HG03196 (cell line): ENCODE measurements around the gene HDAC4.

Source experiments
- ATAC-seq: cut with Tn5 transposase; IDR thresholded peaks from one replicate; pipeline ENCODE4 v1.9.1; 2021; ENCODE audit not compliant: unreplicated experiment

Gene HDAC4

DNA sequence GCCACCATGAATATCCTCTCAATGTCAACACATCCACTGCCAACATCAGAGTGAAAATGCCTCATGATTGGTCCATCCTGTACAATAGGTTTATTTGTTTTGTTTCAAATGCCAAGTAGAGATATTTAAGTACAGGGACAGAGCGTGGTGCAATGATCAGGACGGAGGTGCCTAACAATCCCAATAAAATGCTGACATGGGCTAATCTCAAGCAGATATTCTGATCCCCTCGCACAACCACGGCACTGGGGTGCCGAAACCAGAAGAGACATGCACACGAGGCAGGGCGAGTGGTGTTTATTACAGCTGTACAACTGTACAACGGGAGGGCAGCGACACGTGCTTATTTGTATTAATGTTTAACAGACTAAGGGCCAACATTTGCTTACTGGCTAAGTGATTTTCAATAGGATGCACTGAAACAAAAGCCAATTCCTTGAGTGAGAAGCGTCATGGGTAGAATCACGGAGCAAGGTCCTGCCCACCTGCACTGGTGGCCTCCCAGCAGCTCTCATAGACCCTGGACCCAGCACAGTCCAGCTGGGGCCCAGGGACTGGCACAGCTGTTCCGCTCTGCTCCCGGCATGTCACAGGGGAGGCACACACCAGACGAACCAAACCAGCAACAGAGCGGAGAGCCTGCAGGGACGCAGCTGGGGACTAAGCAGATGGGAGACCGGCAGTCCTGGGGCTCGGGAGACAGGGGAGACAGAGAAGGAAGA is 101.4 kb downstream of the HDAC4 start:
- ATAC-seq = no peak

DNA sequence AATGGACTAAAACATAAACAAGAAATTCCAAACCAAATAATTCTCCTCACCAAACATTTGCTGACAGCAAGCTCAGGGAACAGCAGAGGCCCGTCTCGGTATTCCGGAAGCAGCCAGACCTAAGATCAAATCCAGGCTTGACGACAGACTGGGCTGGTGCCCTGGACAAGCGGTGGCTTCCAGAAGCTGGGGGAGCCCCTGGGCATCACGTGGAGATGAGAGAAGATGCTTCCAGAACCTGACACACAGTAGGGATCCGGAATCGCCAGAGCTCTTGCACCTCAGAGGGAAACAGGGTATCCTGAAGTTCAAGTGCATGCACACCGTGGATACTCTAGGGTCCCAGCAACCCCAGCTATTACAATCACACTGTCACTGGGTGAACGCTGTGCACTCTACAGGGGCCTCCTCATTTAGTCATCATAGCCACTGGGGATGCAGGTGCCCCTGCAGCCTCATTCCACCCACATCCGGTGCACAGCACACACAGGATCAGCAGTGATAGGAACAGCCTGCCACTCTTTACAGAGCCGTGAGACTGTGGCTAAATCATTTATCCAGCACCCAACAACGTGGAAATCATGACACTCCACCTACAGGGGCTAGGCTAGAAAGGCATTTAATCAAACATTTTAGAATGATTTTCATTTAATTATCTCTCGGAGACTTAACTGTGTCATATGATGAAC is 102.6 kb downstream of the HDAC4 start:
- ATAC-seq = no peak

DNA sequence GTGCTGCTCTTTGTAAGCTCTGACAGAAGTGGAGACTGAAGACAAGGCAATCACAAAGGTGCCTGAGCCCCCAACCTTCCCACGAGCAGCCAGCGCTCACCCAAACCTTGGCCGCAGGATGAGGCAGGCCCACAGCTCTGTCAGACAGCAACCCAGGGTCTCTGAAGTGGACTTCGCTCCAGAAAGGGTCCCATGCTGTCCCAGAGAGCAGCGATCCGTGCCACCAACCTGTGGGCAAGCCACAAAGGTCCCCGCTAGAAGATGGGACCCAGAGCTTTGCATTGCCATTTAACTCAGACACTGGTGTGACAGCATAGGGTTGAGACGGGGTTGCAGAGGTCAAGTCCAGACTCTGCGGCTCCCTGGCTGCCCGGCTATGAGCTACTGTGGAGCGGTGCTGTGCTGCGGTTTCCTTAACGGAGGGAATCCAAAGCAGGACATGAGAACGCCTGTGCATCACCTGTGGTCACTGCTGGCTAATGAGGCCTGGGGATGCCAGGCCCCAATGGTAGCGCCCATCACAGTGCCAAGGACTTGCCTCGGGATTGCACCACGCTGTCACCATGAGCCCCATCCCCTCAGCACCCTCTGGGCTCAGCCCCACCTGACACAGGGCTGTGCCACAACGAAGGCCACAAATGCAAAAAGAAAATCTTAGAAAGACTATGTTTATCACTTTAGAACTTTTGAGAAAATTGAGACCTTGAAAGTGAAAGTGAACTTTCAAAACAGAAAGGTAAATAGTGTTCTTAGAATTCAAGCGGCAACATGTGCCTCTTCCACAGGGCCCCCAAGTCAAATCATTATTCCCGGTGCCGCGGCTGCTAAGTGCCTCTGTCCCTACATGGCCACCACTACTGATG is 103.4 kb downstream of the HDAC4 start:
- no peak for ATAC-seq

DNA sequence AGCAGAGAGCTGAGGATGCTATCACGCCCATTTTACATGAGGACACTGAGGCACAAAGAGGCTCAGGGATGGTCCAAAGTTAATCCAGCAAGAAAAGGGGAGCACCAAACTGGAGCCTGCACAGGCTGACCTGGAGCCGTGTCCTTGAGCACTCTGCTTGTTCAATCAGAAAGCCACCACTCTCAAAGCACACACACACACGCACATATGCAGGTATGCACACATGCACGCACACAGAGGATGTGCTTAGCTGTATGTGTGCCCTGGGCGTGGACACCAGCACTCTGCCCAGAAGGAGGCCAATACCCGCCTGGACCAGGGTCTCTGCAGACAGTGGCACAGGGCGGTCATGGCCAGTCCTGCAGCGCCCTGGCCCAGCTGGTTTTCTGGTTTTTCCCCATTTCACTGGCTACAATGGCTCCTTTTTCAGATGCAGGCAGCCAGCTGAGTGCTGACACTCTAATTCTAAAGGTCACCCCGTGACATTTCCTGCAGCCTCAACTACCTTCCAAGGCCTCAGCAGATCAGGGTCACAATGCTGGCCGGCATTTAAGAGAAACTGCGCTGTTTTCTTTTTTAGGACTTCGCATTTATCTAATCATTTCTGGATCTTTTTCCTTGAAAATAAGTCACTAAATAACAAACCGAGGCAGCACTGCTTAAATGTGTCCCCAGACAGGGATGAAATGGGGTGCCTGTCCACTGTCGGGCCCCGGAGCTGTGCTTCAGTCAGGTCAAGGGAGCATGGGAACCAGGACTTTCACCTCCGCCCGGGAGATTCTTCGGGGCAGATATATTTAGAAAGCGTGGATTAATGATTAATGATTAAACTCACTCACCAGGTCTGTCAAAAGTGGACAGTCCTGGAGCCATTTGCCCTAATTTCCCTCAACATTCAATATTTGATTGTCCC is 104.5 kb downstream of the HDAC4 start:
- no peak for ATAC-seq

DNA sequence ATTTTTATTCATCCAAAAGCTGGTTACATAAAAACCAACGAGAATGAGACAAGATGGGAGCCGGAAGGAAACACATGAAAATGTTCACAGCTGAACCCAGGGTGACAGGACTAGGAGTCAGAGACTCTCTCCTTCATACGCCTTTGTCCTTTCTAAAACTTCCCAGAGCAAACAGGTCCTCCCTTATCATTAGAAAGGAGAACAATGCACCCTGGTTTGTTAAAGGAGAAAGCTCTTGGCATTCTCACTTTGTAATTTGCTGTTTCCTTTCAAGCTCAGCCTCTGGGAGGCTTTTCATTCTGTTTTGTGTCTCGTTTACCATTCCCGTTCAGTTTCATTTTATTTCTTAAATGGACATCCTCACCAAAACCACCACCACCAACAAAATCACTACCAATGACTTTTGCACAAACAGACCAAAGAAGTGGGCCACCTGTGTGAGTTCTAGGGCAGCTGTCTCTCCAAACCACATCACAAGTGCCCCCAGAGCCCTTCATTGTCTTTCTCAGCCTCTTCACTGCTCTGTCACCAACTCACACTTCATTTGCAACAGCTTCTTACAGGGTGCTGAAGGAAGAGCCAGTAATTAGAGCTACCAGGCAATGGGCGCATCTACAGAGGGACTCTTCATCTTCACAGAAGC is 105.3 kb downstream of the HDAC4 start:
- ATAC-seq = no peak

DNA sequence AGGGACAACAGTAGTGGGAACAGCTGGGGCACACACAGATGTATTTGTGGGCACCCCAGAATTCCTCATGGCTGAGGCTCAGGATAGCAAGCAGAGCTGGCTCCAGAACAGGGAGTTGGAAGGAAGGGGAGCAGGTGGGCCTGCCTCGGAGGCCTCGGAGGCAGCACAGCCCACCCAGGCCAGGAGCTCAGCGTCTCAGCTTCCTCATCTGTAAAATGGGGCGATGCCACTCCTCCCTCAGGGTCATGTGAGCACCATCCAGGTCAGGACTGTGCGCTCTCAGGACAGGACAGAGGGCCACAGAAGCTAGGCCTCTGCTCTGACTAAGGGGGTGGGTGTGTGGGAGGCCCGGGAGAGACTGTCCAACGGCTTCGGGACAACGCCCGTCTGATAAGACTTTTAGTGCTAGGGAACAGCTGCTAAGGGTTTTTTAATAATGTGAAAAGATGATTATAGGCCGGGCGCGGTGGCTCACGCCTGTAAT is 106.2 kb downstream of the HDAC4 start:
- ATAC-seq = no peak

DNA sequence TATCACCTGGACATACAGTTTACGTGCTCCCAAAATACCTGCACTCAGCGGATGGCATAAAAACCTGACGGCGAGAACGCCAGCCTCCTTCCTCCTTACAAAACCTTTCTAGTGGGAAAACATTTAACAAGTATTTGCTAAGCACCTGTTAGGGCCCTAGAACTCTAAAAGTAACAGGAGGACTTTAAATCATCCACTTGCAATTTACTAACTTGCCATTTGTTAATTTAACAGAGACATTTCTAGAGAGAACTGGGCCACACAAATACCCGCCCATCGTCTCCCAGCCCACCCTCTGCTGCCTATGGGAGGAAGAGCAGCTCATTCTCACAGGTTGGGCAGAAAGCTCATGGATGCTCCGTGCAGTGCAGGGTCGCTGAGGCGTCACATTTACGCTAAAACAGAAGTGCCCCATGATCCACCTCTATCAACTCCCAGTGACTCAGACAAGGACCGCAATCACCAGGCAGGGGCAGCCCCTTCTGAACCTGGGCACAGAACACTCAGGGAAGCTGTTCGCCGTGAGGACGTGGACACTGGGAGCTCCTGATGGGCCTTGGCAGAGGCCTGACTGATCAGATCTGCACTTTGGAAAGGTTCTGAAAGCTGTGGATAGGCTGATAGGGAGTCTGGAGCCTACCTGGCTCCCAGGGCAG is 106.9 kb downstream of the HDAC4 start:
- peak; percentile 63 for ATAC-seq

DNA sequence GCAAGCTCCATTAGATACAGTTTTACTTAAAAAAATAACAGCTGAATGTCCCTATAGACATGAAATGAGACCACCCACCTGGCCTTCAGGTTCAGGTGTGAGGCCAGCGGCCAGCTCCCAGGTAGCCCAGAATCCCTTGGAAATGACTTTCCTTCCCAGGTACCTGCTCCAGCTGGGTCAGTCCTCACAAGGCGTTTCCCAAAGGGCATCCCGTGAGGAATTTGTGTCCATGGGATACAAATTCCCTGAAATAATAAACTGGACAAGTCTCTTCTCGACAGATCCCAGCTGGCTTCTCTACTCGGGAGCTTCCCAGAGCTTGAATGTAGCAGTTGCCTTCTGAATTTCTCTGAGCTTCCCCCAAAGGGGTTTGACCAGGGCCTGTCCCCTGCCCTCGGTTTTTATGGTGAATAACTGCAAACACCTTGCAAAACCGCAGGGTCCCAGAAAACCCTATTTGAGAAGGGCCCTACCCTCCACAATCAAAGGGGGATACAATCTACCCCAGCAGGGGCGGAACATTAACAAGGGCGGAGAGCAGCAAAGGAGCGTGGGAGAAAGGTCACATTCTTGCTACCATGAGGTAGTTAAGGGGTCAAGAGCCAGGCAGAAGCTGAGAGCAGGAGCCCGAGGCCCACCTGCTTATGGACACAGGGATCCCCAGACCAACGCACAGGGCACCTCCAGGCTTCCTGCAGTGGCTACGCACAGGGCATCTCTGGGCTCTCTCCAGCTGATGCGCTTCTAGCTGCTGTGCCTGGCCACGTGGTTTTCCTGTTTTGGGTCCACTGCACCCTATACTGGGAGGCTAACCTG is 107.7 kb downstream of the HDAC4 start:
- no peak for ATAC-seq

DNA sequence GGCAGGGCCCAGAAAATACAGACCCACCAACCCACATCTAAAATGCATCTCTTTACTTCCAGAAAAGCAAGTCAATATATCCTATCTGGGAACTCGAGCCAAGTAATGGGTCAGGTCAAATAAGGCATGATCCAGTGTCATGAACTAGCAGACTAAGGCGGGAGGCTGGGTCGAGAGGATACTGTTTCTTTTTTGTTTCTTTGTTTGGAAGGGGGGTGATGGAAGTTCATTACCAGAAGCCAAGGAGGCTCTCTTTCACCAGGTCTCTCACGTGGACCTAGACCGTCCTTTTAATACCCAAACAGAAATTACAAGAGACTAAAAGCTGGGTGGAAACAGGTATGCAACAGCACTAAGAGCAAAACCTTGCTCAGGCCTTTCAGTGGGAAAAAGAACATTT is 108.3 kb downstream of the HDAC4 start:
- ATAC-seq = no peak

DNA sequence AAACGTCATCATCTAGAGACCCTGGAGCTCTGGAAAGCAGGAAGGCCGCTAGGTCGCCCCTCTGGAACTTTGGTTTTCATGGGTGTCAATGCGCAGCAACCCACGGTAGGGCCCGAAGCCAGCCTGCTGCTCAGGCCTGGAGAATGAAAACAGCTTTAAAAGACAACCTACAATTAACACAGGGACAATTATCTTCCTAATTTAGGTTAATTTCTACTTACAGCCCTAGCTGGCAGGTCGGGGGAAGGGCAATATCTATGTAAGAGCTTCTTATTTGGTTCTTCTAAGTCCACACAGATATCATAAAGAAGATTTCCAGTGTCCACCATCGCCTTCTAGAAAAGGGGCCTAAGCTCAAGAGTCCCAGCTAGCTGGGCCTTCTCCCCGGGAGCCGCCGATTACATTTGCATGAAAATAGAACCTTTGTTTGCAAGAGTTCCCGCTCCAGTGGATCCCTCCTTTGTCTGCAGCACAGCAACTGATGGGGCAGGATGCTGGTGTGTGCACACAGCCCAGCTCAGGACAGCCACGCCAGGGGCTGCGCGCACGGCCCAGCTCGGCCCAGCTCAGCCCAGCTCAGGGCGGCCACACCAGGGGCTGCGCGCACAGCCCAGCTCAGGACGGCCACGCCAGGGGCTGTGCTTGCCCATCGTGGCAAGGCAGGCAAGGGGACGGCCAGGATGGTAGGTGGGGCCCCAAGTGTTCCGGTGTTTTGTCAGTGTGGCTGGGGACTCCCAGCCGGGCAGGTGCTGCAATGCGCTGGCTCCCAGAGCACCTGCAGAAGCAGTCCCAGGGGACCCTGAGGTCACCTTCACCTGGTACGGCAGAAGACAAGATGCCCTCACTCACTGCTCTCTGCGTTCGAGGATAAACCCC is 109.1 kb downstream of the HDAC4 start:
- no peak for ATAC-seq

DNA sequence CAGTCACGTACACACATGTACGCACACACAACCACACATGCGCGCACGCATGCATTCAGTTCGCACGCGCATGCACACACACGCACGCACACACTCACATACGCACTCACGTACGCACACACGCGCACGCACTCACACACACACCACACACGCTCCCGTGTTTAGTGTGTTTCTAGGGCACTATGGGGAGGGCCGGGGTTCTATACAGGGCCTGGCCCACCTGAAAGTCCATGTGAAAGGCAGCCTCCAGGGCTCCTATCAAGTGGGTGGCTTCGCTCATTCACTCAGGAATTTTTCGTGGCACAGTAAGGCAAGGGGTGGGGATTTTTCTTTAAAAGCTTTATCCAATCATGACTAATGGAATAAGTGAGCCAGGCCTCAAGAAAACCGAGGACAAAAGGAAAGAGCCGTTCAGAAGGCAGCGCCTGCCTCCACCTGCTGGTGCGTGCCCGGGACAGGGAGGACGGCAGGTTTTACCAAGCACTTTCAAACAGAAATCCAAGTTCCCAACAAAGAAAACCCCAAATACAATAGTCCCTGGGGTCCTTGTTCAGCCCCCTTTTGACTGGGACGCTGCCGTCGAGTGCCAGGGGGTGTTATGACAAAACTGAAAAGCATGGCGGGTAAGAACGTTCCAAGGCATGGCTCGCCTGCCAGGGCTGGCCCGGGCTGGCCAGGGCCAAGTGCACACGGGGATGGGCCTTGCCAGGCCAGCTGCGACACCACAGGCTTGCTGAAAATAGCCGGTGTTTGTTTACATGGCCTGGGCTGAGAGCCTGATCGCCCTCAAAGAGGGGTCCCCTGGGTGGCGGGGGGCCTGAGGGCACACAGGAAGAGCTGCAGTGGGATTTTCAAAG is 110.0 kb downstream of the HDAC4 start:
- ATAC-seq = no peak

DNA sequence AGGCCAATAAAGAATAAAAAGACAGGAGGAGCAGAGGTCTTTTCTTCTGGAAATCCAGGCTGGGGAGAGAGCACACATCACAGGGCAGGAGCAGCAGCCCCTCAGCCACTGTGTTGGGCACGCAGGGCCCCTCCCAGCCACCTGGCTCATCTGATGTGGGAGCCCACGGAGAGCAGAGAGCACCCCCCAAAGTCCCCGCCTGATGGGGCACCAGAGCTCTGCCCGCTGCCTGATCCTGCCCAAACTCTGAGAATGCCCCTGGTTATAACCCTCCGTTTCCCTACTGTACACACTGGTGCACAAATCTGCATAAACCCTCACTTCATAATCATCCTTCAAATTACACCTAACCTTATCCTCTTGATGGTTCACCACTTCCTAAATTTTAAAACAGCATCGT is 111.3 kb downstream of the HDAC4 start:
- ATAC-seq = peak; percentile 13

DNA sequence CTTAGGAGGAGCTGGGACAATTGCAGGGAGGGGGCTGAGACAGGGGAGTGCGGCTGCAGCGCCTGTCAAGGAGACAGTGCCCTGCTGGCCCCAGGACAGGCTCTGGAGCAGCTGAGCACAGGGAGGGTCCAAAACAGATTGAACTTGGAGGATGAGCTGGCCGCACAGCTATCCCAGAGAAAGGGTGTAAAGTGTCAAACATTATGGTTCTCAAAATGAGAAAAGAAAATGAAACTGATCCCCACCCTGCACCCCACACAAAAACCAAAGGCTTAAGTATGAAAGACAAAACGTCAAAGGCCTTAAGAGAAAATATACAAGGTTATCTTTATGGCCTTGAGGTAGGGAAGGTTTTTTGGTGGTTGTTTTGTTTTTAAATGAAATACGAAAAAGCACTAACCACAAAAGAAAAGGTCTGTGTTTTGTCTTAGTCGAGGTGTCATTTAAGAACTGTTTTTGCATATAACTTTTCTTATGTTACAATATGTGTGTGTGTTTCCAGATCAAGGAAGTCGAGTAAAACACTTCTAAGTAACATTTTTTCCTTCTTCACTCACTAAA is 111.8 kb downstream of the HDAC4 start:
- peak; percentile 59 for ATAC-seq

DNA sequence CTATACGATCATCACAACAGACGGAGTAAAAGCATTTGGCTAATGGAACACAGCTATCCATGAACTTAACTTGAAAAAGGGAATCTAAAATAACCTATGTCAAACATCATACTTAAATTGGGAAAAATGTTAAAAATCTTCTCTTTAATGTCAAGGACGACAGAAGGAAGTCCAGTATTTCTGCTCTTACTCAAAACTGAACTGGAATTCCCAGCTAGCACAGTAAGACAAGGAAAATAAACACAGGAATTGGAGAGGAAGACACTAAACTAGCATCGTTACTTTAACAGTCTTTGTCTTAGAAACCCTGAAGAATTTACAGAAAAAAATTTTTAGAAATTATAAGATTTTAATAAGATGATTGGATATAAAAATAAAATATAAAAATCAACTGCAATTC is 112.6 kb downstream of the HDAC4 start:
- ATAC-seq = no peak

DNA sequence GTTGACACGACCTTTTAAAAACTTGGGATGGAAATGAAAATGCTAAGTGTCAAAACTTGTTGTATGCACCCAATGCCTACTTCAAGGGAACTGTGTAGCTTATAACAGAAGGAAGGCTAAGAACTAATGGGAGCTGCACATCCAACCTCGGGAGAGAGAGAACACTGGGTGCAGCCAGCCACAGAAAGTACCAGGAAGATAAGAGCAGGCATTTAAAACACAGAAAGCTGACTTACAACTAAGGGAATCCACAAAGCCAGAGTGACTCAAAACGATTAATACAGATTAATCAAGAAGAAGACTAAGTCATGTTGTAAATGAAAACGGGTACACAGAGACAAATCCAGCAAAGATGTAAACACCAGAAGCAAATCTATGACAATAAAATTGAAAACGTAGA is 113.4 kb downstream of the HDAC4 start:
- no peak for ATAC-seq

DNA sequence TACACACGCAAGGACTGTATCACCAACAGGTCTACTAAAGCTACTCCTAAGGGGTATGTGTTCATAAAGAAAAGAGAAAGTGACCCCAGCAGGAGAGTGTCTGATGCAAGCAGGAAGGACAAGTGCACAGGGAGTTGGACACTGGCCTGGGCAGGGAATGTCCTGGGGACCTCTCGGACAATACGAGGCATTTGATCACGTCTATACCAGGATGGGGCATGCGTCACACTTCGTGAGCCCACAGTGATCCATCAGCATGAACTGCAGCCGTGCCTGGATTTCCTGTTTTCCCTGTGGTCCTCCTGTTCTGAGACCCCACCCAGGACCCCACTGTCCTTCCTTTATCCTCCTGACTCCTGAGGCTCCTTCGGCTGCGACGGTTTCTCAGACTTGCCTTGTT is 113.9 kb downstream of the HDAC4 start:
- no peak for ATAC-seq

DNA sequence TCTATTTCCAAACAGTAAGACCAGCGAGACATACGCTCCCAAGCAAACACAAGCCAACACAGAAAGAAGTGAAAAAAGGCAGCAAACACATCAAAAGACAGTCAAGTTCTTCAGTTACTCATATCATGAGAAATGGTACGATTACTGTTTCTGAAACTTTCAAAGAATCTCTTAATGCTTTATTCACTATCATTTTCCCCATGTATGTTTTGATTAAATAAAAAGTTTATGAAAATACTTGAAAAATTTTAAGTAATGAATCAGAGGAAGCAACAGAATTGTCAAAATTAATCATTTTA is 114.9 kb downstream of the HDAC4 start:
- no peak for ATAC-seq
